C4-2B (cell line): ENCODE data around the gene PCYT1B.

Experiments used
- CTCF ChIP-seq: fragments of 450-650 bp; conservative IDR thresholded peaks from 2 replicates; pipeline ENCODE4 v1.5.1; 2017; ENCODE audit warnings: mild to moderate bottlenecking
- ZFX ChIP-seq: fragments of 450-650 bp; IDR thresholded peaks from 2 replicates; pipeline ENCODE4 v1.6.1; 2017

- TF ChIP-seq CTCF (no peak), ZFX (no peak)
Observed at GRCh38 chrX:24619647-24620046, 27.5 kb downstream of the PCYT1B start.
